Activated B cell treated with CpG ODN at 0.5 μM for 24 hours (primary cell): Measurements from ENCODE around the gene SPEM2. TPM values are rescaled to one million over a fixed set of nuclear protein-coding genes. Genes with fewer than 3 reads are reported as not detected.

Experiments
- ATAC-seq: fragments of 200-7000 bp; cut with Tn5 transposase; one replicate; pipeline ENCODE4 v1.10.0; 2021; ENCODE audit warnings: low read depth, mild to moderate bottlenecking, moderate library complexity
- CTCF ChIA-PET: fragments of 350-600 bp; sonication (Branson Sonifier 250); formaldehyde crosslinking; loops from one replicate; lab custom pipeline; 2021; ENCODE audit warnings: antibody characterized with exemption; lab: Charles Lee
- POLR2A ChIA-PET: fragments of 350-600 bp; sonication (Branson Sonifier 250); formaldehyde crosslinking; loops from one replicate; lab custom pipeline; 2021; ENCODE audit warnings: antibody characterized with exemption; lab: Charles Lee
- DNase-seq: peaks from one replicate; pipeline ENCODE4 v3.0.0; 2022
- H3K27ac Mint-ChIP-seq: one replicate; pipeline ENCODE4 v1.8.0; 2020; ENCODE audit warnings: mixed read lengths
- H3K27me3 Mint-ChIP-seq: one replicate; pipeline ENCODE4 v1.8.0; 2021; ENCODE audit warnings: mixed read lengths
- H3K36me3 Mint-ChIP-seq: one replicate; pipeline ENCODE4 v1.8.0; 2021; ENCODE audit warnings: low read depth, mixed read lengths
- H3K4me1 Mint-ChIP-seq: one replicate; pipeline ENCODE4 v1.8.0; 2021; ENCODE audit warnings: mixed read lengths
- H3K4me3 Mint-ChIP-seq: one replicate; pipeline ENCODE4 v1.8.0; 2020; ENCODE audit warnings: mild to moderate bottlenecking, mixed read lengths
- H3K9me3 Mint-ChIP-seq: one replicate; pipeline ENCODE4 v1.8.0; 2020; ENCODE audit warnings: mixed read lengths
- intact Hi-C: fragments of 100-400 bp; cut with micrococcal nuclease; formaldehyde crosslinking; loops from one replicate; pipeline ENCODE4 v1.15.1; 2024
- total RNA-seq: library from RNA; stranded (reverse); gene quantifications from 2 replicates; pipeline ENCODE4 v1.2.3, GENCODE V29; 2022
- TF ChIP-seq, protein P1 (sequence below): fragments of 200-600 bp; IDR thresholded peaks from one replicate; pipeline ENCODE4 v1.8.0; 2022; ENCODE audit warnings: antibody characterized with exemption, mild to moderate bottlenecking

Gene SPEM2
- total RNA-seq, 1 donor from 2014 or later, result not detected

DNA sequence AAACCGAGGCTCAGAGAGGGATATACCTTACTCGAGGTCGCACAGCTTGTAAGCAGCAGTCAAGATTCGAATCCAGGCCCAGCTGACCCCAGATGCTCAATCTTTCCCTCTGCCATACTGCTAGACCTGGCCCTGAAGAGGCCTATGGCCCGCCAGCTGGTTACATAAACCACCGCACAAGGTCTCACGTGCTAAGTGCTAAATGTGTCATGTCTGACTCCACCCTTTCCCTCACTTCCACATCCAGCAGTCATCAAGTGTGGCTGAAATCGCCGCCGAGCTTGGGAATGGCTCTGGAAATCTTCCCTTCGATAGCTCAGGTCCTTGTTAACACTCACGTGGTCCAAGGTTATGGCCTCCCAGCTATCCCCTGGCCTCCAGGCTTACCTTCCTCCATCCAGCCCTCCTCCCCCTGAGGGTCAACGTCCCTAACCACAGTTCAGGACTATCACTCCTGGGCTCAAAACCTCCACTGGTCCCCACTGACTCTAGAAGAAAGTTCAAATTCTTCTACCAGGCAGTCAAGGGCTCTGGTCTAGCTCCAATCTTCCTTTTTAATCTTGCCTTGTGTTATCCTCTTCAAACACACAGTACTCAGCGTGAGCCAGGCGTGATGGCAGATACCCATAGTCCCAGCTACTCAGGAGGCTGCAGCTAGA lies 50.5 kb downstream of the SPEM2 start:
- Mint-ChIP-seq H3K27ac (peak overlapping the region; percentile 46), H3K27me3 (no peaks in the 10 kb centered on the region), H3K4me3 (no peak overlapping the region), H3K4me1 (peaks cover 62% of the 10 kb centered on the region), H3K9me3 (no peaks in the 10 kb centered on the region), H3K36me3 (peaks cover 4% of the 10 kb centered on the region)
- ChIA-PET CTCF (interaction anchor here (1.6 to 2.0 kb wide), 2 partner anchors 39 to 151 kb away, joined by 3 to 6 read pairs; no protein-coding TSS in a partner anchor), POLR2A (interaction anchor here (0.5 to 5.6 kb wide), 8 partner anchors 9 to 108 kb away, joined by 3 to 45 read pairs (median 6); partner anchors contain the start of genes MPDU1, POLR2A and TMEM102)
- ATAC-seq, result no peak
- intact Hi-C loops, result no loop called here
- TF ChIP-seq, protein P1, sequence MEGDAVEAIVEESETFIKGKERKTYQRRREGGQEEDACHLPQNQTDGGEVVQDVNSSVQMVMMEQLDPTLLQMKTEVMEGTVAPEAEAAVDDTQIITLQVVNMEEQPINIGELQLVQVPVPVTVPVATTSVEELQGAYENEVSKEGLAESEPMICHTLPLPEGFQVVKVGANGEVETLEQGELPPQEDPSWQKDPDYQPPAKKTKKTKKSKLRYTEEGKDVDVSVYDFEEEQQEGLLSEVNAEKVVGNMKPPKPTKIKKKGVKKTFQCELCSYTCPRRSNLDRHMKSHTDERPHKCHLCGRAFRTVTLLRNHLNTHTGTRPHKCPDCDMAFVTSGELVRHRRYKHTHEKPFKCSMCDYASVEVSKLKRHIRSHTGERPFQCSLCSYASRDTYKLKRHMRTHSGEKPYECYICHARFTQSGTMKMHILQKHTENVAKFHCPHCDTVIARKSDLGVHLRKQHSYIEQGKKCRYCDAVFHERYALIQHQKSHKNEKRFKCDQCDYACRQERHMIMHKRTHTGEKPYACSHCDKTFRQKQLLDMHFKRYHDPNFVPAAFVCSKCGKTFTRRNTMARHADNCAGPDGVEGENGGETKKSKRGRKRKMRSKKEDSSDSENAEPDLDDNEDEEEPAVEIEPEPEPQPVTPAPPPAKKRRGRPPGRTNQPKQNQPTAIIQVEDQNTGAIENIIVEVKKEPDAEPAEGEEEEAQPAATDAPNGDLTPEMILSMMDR, result no peak
- no peak for DNase-seq

DNA sequence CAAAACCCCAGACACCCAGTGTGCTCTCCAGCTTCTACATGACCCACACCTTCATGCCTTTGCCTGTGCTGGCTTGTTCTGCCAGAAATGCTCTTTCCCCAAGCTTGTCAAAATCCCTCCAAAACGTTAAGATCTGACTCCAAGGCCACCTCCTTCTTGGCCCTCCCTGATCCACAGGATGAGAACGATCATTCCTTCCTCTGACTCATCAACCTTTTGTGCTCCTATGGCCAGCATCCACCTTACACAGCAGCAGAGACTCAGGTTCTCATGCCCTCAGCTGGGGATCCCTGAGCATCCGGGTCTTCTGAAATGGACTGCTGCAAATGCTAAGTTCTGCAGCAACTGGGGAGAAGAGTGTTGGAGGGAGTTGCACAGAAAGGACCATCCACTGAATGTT lies 51.1 kb downstream of the SPEM2 start:
- Mint-ChIP-seq H3K9me3 (no peaks in the 10 kb centered on the region), H3K36me3 (peaks cover 4% of the 10 kb centered on the region), H3K4me3 (peak overlapping the region; percentile 21), H3K27ac (peak overlapping the region; percentile 37), H3K4me1 (peaks cover 61% of the 10 kb centered on the region), H3K27me3 (no peaks in the 10 kb centered on the region)
- POLR2A ChIA-PET, result interaction anchor here (1.5 to 5.6 kb wide), 6 partner anchors 9 to 107 kb away, joined by 3 to 45 read pairs (median 6); partner anchors contain the start of genes MPDU1, POLR2A and TMEM102
- intact Hi-C loops, result no loop called here
- CTCF ChIA-PET, result interaction anchor here (1.6 to 2.0 kb wide), 2 partner anchors 40 to 152 kb away, joined by 3 to 6 read pairs; no protein-coding TSS in a partner anchor
- no peak for ATAC-seq
- DNase-seq, result no peak
- TF ChIP-seq, protein P1, result no peak

DNA sequence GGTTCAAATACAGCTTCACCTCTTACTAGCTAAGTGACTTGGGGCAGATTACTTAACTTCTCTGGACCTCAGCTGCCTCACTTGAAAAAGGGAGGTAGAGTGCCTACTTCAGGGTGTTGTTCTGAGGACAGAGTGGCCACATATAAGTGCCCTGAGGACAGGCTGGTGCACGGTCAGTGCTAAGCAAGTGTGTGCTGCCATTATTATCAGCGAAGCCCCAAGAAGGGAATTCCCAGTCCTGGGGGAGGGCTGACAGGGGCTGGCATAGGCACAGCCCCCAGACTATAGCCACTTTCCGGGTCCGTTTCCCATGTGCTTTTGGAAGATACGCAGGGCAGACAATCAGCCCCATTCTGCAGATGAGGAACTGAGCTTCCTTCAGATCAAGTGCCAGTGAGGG lies 51.5 kb downstream of the SPEM2 start:
- intact Hi-C loops, result no loop called here

More for the DNA sequence above, 51.5 kb downstream of the SPEM2 start:
- Mint-ChIP-seq H3K27me3 (no peaks in the 10 kb centered on the region), H3K9me3 (no peaks in the 10 kb centered on the region), H3K4me3 (peak overlapping the region; percentile 24), H3K27ac (peak overlapping the region; percentile 79), H3K4me1 (peaks cover 61% of the 10 kb centered on the region), H3K36me3 (peaks cover 4% of the 10 kb centered on the region)
- DNase-seq, result no peak
- POLR2A ChIA-PET, result interaction anchor here (1.5 to 5.6 kb wide), 5 partner anchors 8 to 107 kb away, joined by 3 to 45 read pairs (median 6); partner anchors contain the start of genes MPDU1, POLR2A and TMEM102
- CTCF ChIA-PET, result interaction anchor here (2.0 kb wide), 1 partner anchor 40 kb away, joined by 6 read pairs; no protein-coding TSS in a partner anchor
- TF ChIP-seq, protein P1, result no peak
- no peak for ATAC-seq

Other genes starting within 250 kb of the SPEM2 start
- gene ASGR1, start 246.2 kb upstream of the SPEM2 start, total RNA-seq, result not detected in 2 replicates
- 3.9 and 5.0 TPM in 2 replicates for gene DLG4, start 205.8 kb upstream of the SPEM2 start, total RNA-seq
- gene ACADVL, start 205.7 kb upstream of the SPEM2 start, total RNA-seq, result 438 and 469 TPM in 2 replicates
- gene DVL2, start 191.1 kb upstream of the SPEM2 start, total RNA-seq, result 56.1 and 64.6 TPM in 2 replicates
- gene PHF23, start 186.2 kb upstream of the SPEM2 start, total RNA-seq, result 45.5 and 46.6 TPM in 2 replicates
- 291 and 325 TPM in 2 replicates for gene GABARAP, start 183.2 kb upstream of the SPEM2 start, total RNA-seq
- gene CTDNEP1, start 173.9 kb upstream of the SPEM2 start, total RNA-seq, result 165 and 168 TPM in 2 replicates
- 49.2 and 53.6 TPM in 2 replicates for gene ELP5, start 173.4 kb upstream of the SPEM2 start, total RNA-seq
- gene CLDN7, start 163.1 kb upstream of the SPEM2 start, total RNA-seq, result 1.1 and 1.8 TPM in 2 replicates
- gene SLC2A4, start 143.9 kb upstream of the SPEM2 start, total RNA-seq, result not detected in 2 replicates
- gene YBX2, start 131.0 kb upstream of the SPEM2 start, total RNA-seq, result 0.16 TPM in 1 of 2 replicates, not detected in the other
- 656 and 664 TPM in 2 replicates for gene EIF5A, start 118.0 kb upstream of the SPEM2 start, total RNA-seq
- gene GPS2, start 110.3 kb upstream of the SPEM2 start, total RNA-seq, result 105 and 115 TPM in 2 replicates
- 52.8 and 60.1 TPM in 2 replicates for gene NEURL4, start 96.3 kb upstream of the SPEM2 start, total RNA-seq
- gene ACAP1, start 89.1 kb upstream of the SPEM2 start, total RNA-seq, result 298 and 328 TPM in 2 replicates
- gene KCTD11, start 73.5 kb upstream of the SPEM2 start, total RNA-seq, result 7.2 and 7.8 TPM in 2 replicates
- not detected in 2 replicates for gene TMEM95, start 70.5 kb upstream of the SPEM2 start, total RNA-seq
- gene TNK1, start 44.5 kb upstream of the SPEM2 start, total RNA-seq, result 3.5 and 5.8 TPM in 2 replicates
- 31.7 and 35.2 TPM in 2 replicates for gene PLSCR3, start 31.1 kb upstream of the SPEM2 start, total RNA-seq
- 98.2 and 117 TPM in 2 replicates for gene TMEM256, start 21.5 kb upstream of the SPEM2 start, total RNA-seq
- 0.66 and 1.1 TPM in 2 replicates for gene NLGN2, start 17.8 kb upstream of the SPEM2 start, total RNA-seq
- gene SPEM1, start 5.3 kb upstream of the SPEM2 start, total RNA-seq, result not detected in 2 replicates
- not detected in 2 replicates for gene SPEM3, start 3.2 kb downstream of the SPEM2 start, total RNA-seq
- gene TMEM102, start 9.8 kb downstream of the SPEM2 start, total RNA-seq, result 13.4 and 14.8 TPM in 2 replicates
- gene FGF11, start 13.9 kb downstream of the SPEM2 start, total RNA-seq, result 1.3 and 2.8 TPM in 2 replicates
- 5.9 and 6.0 TPM in 2 replicates for gene CHRNB1, start 19.4 kb downstream of the SPEM2 start, total RNA-seq
- gene ZBTB4, start 54.0 kb downstream of the SPEM2 start, total RNA-seq, result 28.8 and 30.5 TPM in 2 replicates
- not detected in 2 replicates for gene SLC35G6, start 55.8 kb downstream of the SPEM2 start, total RNA-seq
- gene POLR2A, start 58.8 kb downstream of the SPEM2 start, total RNA-seq, result 148 and 162 TPM in 2 replicates
- 25.2 and 30.7 TPM in 2 replicates for gene TNFSF12, start 123.4 kb downstream of the SPEM2 start, total RNA-seq
- gene TNFSF13, start 133.1 kb downstream of the SPEM2 start, total RNA-seq, result 14.4 and 15.3 TPM in 2 replicates
- 49.6 and 55.8 TPM in 2 replicates for gene SENP3, start 136.3 kb downstream of the SPEM2 start, total RNA-seq
- 7.2 and 7.8 TPM in 2 replicates for gene CD68, start 154.0 kb downstream of the SPEM2 start, total RNA-seq
- gene MPDU1, start 158.2 kb downstream of the SPEM2 start, total RNA-seq, result 50.7 and 58.9 TPM in 2 replicates
- gene SOX15, start 164.5 kb downstream of the SPEM2 start, total RNA-seq, result 0.24 and 0.64 TPM in 2 replicates
- 27.5 and 32.4 TPM in 2 replicates for gene FXR2, start 189.3 kb downstream of the SPEM2 start, total RNA-seq
- 44.5 and 45.0 TPM in 2 replicates for gene SAT2, start 202.2 kb downstream of the SPEM2 start, total RNA-seq
- not detected in 2 replicates for gene SHBG, start 204.5 kb downstream of the SPEM2 start, total RNA-seq
- not detected in 2 replicates for gene ATP1B2, start 225.3 kb downstream of the SPEM2 start, total RNA-seq